ENCODE measurements around the gene NHLH1.

- TF ChIP-seq CTCF (conservative IDR thresholded peaks at IDR 0.05; ENCODE audit: low read depth, low read length) (no peak), POLR2A (IDR thresholded peaks at IDR 0.05; ENCODE audit: low read depth, low read length) (no peak), RCOR1 (IDR thresholded peaks at IDR 0.05; ENCODE audit: insufficient replicate concordance, low read length) (no peak), MXI1 (IDR thresholded peaks at IDR 0.05; ENCODE audit: borderline replicate concordance, low read depth, low read length) (no peak), RAD21 (IDR thresholded peaks at IDR 0.05; ENCODE audit: low read length) (no peak)
Measured at GRCh38 chr1:160359559-160360226, 7.2 kb upstream of the NHLH1 start.
